Measurements from ENCODE around the gene NAA10.
A peak's percentile ranks its signal among the peaks of the same experiment; 100 is the strongest.

NAA10 gene

DNA sequence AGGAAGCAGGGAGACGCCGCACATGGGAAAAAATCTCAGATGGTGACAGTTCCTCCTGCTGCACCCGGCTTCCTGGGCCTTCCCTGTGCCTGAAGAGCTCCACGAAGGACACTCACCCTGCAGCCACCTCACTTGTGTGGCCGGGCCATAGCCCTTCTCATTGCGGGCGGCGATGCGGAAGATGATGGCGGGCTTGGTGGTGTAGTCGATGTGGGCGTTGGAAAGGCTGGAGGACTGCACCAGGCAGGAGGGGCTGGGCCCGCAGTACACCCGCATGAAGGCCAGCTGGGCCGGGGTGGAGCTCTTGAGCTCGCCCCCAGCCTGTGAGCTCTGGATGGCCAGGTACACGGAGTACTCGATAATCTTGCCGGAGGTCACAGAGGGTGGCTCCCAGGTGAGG lies 15.3 kb upstream of the NAA10 start:
- DNase-seq (ENCODE audit: low read depth in 3 of 3, low spot score in 1 of 3), result no peak

DNA sequence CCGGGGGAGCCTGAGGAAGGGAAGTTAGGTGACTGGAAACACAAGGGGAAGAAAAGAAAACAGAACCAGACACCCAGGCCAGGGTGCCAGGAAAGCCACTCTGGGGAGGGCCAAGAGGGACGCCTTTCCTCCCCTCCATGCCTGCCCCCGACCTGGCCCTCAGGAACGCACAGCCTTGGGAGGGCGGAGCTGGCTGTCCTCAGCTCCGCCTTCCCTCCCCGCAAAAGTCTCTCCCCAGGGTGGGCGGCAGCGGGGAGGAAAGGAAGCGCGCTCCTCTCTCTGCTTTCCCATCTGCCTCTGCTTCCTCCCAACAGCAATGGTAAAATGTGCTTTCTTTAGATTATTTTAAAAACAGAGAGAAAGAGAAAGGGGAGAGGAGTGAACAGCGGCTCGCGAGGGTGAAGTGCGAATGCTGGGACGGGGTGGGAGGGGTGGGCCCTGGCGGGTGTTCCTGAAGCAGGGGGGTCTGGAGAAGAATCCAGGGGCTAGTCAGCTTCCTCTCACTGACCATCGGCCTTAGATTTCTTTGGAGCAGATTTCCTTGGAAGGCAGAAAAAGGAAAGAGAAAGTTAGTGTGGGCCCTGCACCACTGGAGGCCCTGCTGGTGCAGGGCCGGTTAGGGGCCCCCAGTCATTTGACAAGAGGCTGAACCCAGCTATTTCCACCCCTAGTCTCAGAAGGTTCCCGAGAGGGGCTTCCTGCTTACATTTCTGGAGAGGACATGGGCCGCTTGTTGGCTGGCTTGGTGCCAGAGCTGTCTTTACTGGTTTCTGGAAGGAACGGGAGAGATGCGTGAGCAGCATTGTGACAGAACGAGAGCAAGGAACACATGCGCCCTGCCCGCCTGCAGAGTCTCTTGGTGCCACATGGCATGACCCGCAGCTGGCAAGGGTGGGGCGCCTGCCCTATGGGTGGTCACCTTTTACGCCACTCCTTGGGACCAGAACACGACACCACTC lies 14.3 kb upstream of the NAA10 start:
- DNase-seq (ENCODE audit: low read depth in 3 of 3, low spot score in 1 of 3), result no peak

DNA sequence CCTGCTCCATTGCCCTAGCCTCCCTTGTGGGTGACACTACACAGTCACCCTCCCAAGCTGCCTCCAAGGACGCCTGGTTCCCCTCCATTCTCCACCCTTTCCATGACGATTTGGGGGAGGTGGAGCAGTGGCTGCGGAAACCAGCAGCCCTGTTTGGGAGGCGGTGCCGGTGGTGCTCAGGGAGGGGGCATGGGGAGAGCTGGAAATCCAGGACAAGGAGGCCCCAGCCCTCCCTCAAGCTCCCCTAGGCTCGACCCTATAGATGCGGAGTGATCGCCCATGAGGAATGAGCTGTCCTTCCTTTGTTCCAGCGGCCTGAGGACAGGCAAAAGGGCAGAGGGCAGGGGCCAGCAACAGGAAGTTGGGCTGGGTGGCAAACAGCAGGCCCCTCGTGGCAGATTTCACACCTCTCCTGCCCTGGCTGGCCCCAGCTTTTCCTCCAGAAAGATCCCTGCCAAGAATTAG lies 13.2 kb upstream of the NAA10 start:
- DNase-seq (ENCODE audit: low read depth in 3 of 3, low spot score in 1 of 3), result no peak

GRCh38 chrX:153947009-153947769 lies 12.4 kb upstream of the NAA10 start:
- DNase-seq (ENCODE audit: low read depth in 3 of 3, low spot score in 1 of 3), result peak in 1 of 3 donors; percentile 49

DNA sequence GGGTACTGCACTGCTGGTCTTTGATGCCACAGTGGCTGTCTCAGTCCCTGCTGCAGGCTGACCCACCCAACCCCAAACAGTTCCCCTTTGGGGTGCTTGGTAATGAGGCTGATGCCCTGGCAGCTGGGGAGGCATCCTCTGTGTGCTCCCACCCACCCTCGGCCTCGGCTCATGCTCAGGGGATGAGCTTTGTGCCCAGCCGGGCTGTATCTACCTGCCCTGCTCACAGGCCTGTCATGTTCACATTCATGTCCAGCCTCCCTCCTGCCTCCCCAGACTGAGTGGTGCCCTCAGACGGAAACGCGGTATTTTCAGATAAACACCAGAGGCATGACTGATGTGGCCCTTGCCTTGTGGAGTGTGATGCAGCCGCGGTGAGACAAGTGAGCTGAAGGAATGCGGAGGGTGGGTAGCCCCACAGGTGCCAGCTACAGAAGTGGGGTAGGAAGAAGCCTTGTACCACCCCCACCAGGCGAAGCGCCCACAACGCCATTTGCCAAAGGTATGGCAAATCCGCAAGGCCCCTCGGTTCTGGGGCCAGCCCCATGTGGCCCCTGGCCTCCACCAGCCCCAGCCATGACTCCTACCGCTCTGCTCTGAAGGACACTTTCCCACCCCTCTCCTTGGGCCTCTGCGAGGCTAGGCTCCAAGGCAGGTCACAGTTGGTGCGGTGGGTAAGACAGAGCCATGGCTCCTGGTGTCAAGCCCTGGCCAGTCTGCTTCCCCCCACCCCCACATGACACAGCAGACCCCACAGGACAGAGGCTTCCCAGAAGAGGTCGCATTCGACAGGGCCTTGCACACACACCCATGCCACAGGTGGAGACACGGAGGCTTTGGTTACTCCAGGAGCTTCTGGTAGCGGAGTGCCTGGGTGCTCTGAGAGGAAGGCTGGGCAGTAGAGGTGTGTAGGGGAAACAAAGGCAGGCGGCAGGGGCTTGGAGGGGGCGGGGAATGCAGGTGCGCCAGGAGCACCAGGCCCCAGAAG lies 11.4 kb upstream of the NAA10 start:
- no peak for DNase-seq (ENCODE audit: low read depth in 3 of 3, low spot score in 1 of 3)

GRCh38 chrX:153944800-153945150 lies 9.9 kb upstream of the NAA10 start:
- DNase-seq (ENCODE audit: low read depth in 3 of 3, low spot score in 1 of 3), result no peak

DNA sequence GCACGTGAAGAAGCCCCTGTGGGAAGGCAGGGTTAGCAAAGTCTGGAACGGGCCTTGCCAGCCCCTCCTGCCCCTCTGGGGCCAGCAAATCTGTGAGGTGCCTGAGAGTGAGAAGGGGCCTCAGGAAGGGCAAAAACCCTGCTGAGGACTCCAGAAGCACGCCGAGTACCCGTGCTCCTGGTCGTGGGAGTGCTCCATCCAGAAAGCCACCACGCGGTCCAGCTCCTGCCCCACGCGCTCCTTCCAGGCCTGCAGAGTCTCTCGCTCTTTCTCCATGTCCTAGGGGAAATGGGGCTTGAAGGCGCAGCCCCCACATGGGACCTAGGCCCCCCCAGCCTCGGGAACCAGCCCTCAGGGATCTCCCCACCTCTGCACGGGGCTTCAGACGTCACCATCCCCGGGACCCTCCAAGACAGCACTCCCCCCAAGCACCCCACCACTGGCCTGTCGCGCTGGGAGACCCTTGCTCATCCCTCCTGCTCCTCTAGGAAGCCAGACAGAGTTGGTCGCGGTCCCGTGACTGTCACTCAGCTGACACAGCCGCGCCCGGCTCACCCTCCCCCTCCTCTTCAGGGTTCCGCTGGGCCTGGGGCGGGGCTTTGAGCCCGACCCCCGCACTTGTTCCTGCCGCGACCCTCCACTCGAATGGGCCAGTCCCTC lies 9.4 kb upstream of the NAA10 start, which contains the start of gene RENBP:
RENBP (minus strand) TSS at position 504 of the 660 bp plus-strand sequence; CDS start at position 471, 33 bp downstream.
- DNase-seq (ENCODE audit: low read depth in 3 of 3, low spot score in 1 of 3), result no peak

DNA sequence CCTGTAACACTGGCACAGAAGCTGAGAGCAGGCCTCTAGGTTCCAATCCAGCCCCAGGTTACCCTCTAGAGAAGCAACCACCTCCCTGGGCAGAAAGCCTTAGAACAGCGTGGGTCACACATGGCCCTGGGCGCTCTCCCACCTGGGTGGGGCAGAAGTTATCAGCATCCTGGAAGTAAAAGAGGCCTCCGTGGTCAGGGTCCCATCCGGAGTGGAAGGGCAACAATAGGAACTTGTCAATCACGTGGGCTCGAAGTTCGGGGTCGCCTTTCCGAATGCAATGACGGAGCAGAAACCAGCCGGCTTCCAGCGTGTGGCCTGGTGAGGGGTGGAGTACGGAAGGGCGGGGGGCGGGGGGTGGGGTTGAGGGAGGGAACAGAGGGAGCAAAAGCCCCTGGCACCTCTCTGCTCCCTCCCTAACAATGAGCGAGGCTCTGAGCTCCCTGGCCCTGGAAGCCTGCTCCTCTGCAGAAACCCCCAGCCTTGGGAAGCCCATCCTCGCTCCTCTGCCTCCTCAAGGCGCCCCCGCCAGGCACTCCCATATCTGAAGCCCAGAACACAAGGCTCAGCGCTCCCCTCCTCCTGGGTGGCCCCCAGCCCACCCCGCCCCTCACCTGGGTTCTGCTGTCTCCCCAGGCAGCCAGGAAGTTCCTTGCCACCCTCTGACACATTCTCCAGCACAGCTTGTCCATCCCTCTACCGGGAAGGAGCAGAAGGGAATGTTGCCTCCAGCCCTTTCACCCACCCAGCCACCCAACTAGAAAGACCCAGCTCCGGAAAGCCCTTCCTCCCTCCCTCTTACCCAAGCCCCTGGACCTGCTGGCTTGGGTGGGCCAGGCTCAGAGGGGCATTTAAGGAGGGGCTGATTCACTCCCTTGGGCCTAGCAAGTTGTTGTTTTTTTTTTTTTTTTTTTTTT lies 6.8 kb upstream of the NAA10 start:
- DNase-seq (ENCODE audit: low read depth in 3 of 3, low spot score in 1 of 3), result no peak

DNA sequence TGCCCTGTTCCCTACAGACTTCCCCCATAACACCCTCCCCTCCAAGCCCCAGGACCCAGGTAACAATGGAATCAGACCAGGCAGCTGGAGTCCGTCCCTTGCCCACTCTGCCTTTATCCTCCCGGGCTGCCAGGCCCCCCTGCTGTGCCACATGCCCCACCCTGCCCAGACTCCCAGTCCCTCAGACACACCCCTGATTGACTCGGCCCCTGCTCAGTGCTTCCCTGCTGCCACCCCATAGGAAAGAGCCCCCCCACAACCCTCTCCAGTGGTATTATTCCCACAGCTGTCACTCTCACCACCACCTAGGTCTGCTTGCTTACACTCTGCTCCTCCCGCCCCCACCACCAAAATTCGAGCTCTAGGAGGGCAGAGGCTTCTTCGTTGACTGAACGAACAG lies 4.7 kb upstream of the NAA10 start:
- no peak for DNase-seq (ENCODE audit: low read depth in 3 of 3, low spot score in 1 of 3)

- DNase-seq (ENCODE audit: low read depth in 3 of 3, low spot score in 1 of 3), result no peak
Measured at GRCh38 chrX:153938226-153938786, 3.5 kb upstream of the NAA10 start.

DNA sequence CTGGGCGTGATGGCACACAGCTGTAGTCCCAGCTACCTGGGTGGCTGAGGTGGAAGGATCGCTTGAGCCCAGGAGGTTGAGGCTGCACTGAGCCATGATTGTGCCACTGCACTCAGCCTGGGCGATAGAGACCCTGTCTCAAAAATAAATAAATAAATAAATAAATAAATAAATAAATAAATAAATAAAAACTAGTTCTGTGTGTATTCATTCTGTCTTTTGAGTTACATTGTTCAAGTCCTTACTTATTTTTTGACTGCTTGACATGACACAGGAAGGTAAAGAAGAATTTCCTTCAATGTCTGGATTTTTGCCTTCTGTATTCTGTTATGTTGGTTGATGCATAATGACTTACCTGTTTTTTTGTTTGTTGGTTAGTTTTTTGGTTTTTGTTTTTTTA lies 2.2 kb upstream of the NAA10 start:
- no peak for DNase-seq (ENCODE audit: low read depth in 3 of 3, low spot score in 1 of 3)

DNA sequence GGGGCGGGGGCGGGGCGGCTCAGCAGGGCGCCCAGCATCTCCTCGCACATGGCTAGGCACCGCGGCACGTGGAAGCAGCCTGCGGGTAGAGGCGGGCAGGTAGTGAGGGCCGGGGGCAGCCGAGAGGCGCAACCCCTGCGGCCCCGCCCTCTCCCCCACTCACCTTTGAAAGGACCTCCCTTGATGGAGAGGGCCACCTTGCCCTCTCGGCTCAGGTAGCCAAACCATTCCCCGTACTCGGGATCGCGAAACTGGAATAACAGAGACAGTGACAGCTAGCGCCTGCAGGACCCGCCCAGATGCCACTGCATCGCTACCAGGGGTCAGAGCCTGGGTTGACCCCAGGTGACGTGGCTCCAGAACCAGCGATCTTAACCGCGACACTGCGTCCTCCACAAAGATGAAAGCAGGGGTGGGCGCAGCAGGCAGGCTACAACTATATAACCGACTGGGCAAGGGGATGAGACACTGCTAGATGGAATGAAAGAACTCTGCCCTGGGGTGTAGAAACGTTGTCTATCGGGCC lies 552 bp upstream of the NAA10 start:
- DNase-seq (ENCODE audit: low read depth in 3 of 3, low spot score in 1 of 3), result no peak

GRCh38 chrX:153934148-153934761 lies 582 bp downstream of the NAA10 start:
- DNase-seq (ENCODE audit: low read depth in 3 of 3, low spot score in 1 of 3), result no peak

DNA sequence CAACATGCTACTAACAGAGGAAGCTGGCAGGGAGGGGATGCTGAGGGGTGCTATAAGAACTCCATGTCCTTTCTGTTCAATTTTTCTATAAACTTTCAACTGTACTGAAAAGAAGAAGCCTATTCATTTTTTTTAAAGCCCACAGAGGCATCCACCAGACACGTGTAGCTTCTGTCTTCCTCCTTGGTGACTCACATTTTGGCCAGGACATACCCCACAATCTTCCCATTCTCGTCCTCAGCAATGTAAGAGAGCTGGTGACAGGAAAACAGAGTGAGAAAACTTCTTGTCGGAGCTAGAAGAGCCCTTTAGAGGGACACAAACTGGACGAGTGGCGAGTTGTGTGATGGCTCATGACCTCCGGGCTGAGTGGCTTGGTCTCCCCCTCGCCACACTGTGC lies 1.1 kb downstream of the NAA10 start:
- DNase-seq (ENCODE audit: low read depth in 3 of 3, low spot score in 1 of 3), result no peak

DNA sequence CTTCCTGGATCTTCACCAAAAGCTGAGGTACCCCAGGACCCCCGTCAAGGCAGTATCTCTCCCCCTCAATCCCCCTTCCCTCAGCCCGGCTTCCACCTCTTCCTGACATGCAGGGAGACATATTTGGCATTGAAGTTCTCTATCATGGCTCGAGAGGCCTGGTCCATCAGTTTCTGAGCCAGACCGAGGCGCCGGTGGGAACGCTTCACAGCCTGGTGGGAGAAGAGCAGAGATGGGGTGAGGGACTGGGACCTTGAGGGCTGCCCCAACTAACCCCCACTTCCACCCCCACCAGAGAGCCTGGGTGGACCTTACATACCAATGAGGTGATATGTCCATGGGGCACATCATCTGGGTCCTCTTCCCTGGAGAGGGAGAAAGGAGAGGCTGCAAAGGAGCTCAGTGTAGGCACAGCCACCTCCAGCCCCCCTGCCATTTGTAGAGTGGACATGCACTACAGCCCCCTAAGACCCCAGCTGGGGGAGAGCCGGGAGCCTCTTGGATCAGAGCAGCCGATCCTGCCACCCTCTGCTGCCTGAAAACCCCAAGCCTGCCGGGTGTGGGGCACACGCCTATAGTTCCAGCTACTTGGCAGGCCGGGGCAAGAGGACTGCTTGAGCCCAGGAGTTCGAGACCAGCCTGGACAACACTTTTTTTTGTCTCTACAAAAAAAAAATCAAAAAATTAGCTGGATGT lies 2.5 kb downstream of the NAA10 start:
- DNase-seq (ENCODE audit: low read depth in 3 of 3, low spot score in 1 of 3), result no peak

- no peak for DNase-seq (ENCODE audit: low read depth in 3 of 3, low spot score in 1 of 3)
Measured at GRCh38 chrX:153931748-153932147, 3.1 kb downstream of the NAA10 start.

DNA sequence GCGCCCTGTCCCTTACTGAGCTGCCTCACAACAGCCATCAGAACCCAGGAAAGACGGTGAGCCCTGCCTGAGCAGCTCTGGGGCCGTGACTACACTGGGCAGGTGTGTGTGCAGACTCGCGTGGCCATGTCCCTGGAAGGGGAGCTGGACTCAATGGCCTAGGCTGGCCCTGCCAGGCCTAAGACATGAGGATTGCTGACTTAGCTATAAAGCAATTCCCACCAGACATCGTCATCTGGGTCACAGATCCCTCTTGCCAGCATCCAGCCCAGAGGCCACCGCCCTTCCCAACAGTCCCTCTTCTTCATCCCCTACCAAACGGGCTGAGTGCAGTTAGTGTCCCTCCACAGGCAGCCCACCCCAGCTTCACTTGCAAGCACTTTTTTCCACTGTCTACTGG lies 3.7 kb downstream of the NAA10 start:
- DNase-seq (ENCODE audit: low read depth in 3 of 3, low spot score in 1 of 3), result no peak
